ENCODE results near the gene SEMA3A. TPM values are rescaled to one million over a fixed set of nuclear protein-coding genes. Genes with fewer than 3 reads are reported as not detected.

SEMA3A gene
- total RNA-seq, 2 experiments from 2014 or later: 0.50 to 0.60 TPM

DNA sequence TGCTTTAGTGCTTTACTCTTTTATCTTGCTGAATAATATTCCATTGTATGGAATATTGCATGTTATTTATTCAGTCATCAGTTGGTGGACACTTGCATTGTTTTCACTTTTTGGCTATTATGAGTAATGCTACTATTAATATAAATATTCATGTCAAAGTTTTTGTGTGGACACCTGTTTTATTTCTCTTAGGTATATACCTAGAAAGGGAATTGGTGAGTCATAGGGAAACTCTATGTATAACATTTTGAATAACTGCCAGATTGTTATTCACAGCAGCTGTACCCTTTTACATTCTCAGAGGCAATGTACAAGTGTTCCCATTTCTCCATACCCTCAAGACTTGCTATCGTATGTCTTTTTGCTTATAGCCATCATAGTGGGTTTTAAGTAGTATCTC lies 268.7 kb downstream of the SEMA3A start:
- DNase-seq: no peak
- no peaks in the 10 kb centered on the region for H3K27me3 ChIP-seq (ENCODE audit: control insufficient read depth in 1 of 2, insufficient read depth in 2 of 2, low read length in 2 of 2)
- no peak for ATAC-seq (ENCODE audit: poor library complexity)
- TF ChIP-seq CTCF (IDR thresholded peaks at IDR 0.05): no peak
- Mint-ChIP-seq H3K27me3 (no peaks in the 10 kb centered on the region), H3K36me3 (ENCODE audit: low read depth) (no peaks in the 10 kb centered on the region), H3K27ac (no peak overlapping the region), H3K4me1 (ENCODE audit: low read depth) (no peaks in the 10 kb centered on the region), H3K9me3 (no peaks in the 10 kb centered on the region), H3K4me3 (no peak overlapping the region)
- no peaks in the 10 kb centered on the region for H3K9me3 ChIP-seq (ENCODE audit: control insufficient read depth in 1 of 2, insufficient read depth in 1 of 2, low read length in 2 of 2)
- ChIA-PET CTCF (no interaction called here), POLR2A (no interaction called here)
- no peak overlapping the region for H3K27ac ChIP-seq (ENCODE audit: low read depth in 1 of 2, low read length in 2 of 2)
- no peaks in the 10 kb centered on the region for H3K4me1 ChIP-seq (ENCODE audit: insufficient read depth, low read length)
- no peaks in the 10 kb centered on the region for H3K36me3 ChIP-seq (ENCODE audit: insufficient read depth, low read length)
- intact Hi-C loops (cut with DNase I, micrococcal nuclease): no loop called here
- no peak overlapping the region for H3K4me3 ChIP-seq (ENCODE audit: low read length)

- Mint-ChIP-seq H3K27ac (no peak overlapping the region), H3K27me3 (no peaks in the 10 kb centered on the region), H3K36me3 (ENCODE audit: low read depth) (no peaks in the 10 kb centered on the region), H3K9me3 (no peaks in the 10 kb centered on the region), H3K4me1 (ENCODE audit: low read depth) (no peaks in the 10 kb centered on the region), H3K4me3 (no peak overlapping the region)
- Histone ChIP-seq H3K27me3 (ENCODE audit: control insufficient read depth in 1 of 2, insufficient read depth in 2 of 2, low read length in 2 of 2) (no peaks in the 10 kb centered on the region), H3K9me3 (ENCODE audit: control insufficient read depth in 1 of 2, insufficient read depth in 1 of 2, low read length in 2 of 2) (no peaks in the 10 kb centered on the region), H3K27ac (ENCODE audit: low read depth in 1 of 2, low read length in 2 of 2) (no peak overlapping the region), H3K4me1 (ENCODE audit: insufficient read depth, low read length) (no peaks in the 10 kb centered on the region), H3K4me3 (ENCODE audit: low read length) (no peak overlapping the region), H3K36me3 (ENCODE audit: insufficient read depth, low read length) (no peaks in the 10 kb centered on the region)
- no peak for TF ChIP-seq CTCF (IDR thresholded peaks at IDR 0.05)
- intact Hi-C loops (cut with DNase I, micrococcal nuclease): no loop called here
- ATAC-seq (ENCODE audit: poor library complexity): no peak
- ChIA-PET POLR2A (no interaction called here), CTCF (no interaction called here)
- no peak for DNase-seq
These were observed 272.5 kb downstream of the SEMA3A start for GRCh38 chr7:83921941-83922607.

DNA sequence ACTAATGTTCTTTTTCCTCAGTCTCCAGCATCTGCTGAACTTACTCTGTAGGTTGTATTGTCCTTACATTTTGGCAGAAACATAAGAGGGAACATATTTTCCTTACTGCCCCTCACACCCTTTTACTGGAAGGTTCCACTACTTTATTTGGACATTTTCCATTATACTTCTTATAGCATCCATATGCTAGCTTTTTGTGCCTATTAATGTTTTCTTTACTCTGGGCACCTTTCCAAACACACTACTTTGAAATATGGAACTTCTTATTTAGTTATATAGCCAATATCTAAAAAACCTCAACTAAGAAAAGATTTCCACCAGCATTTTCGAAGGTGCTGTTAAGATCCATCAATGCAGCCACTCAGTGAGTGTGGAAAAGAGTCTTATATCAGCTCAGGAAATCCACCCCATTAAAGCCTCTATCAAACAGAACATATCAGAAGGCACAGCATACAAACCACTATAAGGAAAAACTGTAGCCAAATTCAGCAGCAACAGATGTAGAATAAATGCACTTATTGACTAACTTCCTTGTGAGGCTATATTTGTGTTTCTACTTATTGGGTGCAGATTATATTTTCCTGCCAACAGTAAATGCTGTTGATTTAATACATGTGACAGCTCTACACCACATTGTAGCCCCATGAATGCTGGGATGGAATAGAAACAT lies 273.2 kb downstream of the SEMA3A start:
- ChIA-PET CTCF (no interaction called here), POLR2A (no interaction called here)
- H3K27ac ChIP-seq (ENCODE audit: low read depth in 1 of 2, low read length in 2 of 2): no peak overlapping the region
- no peaks in the 10 kb centered on the region for H3K27me3 Mint-ChIP-seq
- intact Hi-C loops (cut with DNase I, micrococcal nuclease): no loop called here
- no peak for TF ChIP-seq CTCF (IDR thresholded peaks at IDR 0.05)
- ATAC-seq (ENCODE audit: poor library complexity) (no peak), DNase-seq (no peak)
- no peaks in the 10 kb centered on the region for H3K36me3 ChIP-seq (ENCODE audit: insufficient read depth, low read length)
- H3K9me3 ChIP-seq (ENCODE audit: control insufficient read depth in 1 of 2, insufficient read depth in 1 of 2, low read length in 2 of 2): no peaks in the 10 kb centered on the region
- H3K4me3 Mint-ChIP-seq: no peak overlapping the region
- no peaks in the 10 kb centered on the region for H3K9me3 Mint-ChIP-seq
- no peaks in the 10 kb centered on the region for H3K27me3 ChIP-seq (ENCODE audit: control insufficient read depth in 1 of 2, insufficient read depth in 2 of 2, low read length in 2 of 2)
- H3K27ac Mint-ChIP-seq: no peak overlapping the region
- H3K4me3 ChIP-seq (ENCODE audit: low read length): no peak overlapping the region
- H3K36me3 Mint-ChIP-seq (ENCODE audit: low read depth): no peaks in the 10 kb centered on the region
- no peaks in the 10 kb centered on the region for H3K4me1 Mint-ChIP-seq (ENCODE audit: low read depth)
- no peaks in the 10 kb centered on the region for H3K4me1 ChIP-seq (ENCODE audit: insufficient read depth, low read length)

Data from CD4-positive, alpha-beta T cell (primary cell).